Measurements from ENCODE around the gene FUBP3. TPM values are rescaled to one million over a fixed set of nuclear protein-coding genes. Genes with fewer than 3 reads are reported as not detected.

FUBP3 gene
- total RNA-seq, 4 donors from 2014 or later = 22.4 to 65.6 (median 38.6) TPM

DNA sequence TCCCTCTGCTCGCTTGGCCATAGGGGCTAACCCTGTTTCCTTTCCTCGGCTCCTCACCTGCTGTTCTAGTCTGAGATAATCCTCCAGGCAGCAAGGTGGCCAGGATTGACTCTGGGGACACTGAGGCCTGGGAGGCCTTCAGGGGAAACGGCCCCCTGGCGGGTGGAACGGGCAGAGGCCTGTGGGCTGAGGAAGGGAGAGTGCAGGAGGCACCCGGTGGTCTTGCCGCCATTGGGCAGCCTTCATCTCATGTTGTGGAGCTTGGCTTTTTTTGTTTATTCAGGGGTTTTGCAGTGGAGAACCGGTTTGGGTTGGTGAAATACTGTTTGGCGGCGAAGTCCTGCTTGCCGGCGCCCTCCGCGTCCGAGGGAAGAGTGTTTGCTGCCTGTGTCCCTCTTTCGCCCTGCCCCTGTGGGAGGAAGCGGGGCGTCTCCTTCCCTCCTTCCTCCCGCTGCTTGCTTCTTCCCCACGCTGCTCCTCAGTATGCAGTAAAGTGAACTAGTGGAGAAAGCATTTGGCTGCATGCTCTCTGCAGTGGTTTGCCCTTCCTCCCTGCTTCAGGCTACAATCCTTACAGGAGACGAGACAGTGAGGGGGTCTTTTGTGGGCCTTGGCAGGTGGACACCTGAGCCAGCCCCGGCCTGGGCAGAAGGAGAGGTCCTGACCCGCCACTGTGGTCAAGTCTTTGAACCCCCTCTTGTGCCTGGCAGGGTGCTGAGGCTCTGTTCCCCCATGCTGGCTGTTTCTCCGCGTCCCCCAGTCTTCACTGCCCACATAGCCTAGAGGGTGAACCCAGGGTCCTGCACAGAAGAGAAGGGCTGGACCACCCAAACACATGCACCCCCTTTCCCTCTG, 54.2 kb downstream of the FUBP3 start:
- no peaks in the 10 kb centered on the region for H3K27me3 ChIP-seq
- intact Hi-C loops (cut with DNase I; ENCODE audit: low total_unique reads) = no loop called here
- no peaks in the 10 kb centered on the region for H3K4me1 ChIP-seq
- H3K9me3 ChIP-seq = no peaks in the 10 kb centered on the region
- TF ChIP-seq, protein P1, sequence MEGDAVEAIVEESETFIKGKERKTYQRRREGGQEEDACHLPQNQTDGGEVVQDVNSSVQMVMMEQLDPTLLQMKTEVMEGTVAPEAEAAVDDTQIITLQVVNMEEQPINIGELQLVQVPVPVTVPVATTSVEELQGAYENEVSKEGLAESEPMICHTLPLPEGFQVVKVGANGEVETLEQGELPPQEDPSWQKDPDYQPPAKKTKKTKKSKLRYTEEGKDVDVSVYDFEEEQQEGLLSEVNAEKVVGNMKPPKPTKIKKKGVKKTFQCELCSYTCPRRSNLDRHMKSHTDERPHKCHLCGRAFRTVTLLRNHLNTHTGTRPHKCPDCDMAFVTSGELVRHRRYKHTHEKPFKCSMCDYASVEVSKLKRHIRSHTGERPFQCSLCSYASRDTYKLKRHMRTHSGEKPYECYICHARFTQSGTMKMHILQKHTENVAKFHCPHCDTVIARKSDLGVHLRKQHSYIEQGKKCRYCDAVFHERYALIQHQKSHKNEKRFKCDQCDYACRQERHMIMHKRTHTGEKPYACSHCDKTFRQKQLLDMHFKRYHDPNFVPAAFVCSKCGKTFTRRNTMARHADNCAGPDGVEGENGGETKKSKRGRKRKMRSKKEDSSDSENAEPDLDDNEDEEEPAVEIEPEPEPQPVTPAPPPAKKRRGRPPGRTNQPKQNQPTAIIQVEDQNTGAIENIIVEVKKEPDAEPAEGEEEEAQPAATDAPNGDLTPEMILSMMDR (IDR thresholded peaks at IDR 0.05) = no peak
- no peak for TF ChIP-seq POLR2A (IDR thresholded peaks at IDR 0.05)
- H3K36me3 ChIP-seq = no peaks in the 10 kb centered on the region
- no peak overlapping the region for H3K4me3 ChIP-seq
- H3K27ac ChIP-seq = no peak overlapping the region
- DNase-seq = no peak

GRCh38 chr9:130634191-130634768, 54.9 kb downstream of the FUBP3 start:
- H3K27me3 ChIP-seq = no peaks in the 10 kb centered on the region
- H3K36me3 ChIP-seq = no peaks in the 10 kb centered on the region
- no peak for DNase-seq
- intact Hi-C loops (cut with DNase I; ENCODE audit: low total_unique reads) = no loop called here
- H3K27ac ChIP-seq = no peak overlapping the region
- H3K4me3 ChIP-seq = no peak overlapping the region
- TF ChIP-seq POLR2A (IDR thresholded peaks at IDR 0.05) = no peak
- TF ChIP-seq, protein P1 (IDR thresholded peaks at IDR 0.05) = no peak
- no peaks in the 10 kb centered on the region for H3K4me1 ChIP-seq
- no peaks in the 10 kb centered on the region for H3K9me3 ChIP-seq

DNA sequence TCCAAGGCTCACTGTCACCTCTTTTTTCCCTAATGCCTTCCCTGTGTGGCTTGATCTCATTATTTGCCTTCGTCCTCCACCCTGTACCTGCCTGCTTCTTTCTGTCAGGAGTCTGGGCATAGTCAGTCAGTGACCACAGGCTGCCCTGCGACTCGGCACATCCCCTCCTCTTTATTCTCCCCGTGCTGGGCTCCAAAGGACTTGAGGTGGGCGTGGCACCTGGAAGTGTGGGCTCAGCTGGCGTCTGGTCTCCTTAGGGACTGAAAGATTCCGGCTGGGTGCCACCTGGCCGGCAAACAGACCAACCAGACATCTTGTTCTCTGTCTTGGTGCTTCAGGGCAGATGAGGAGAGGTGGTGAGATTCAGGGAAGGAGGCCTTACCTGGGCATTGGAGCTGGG, 55.4 kb downstream of the FUBP3 start:
- TF ChIP-seq, protein P1 (IDR thresholded peaks at IDR 0.05) = no peak
- TF ChIP-seq POLR2A (IDR thresholded peaks at IDR 0.05) = no peak
- Histone ChIP-seq H3K9me3 (no peaks in the 10 kb centered on the region), H3K4me1 (no peaks in the 10 kb centered on the region), H3K36me3 (no peaks in the 10 kb centered on the region), H3K27me3 (no peaks in the 10 kb centered on the region), H3K27ac (no peak overlapping the region), H3K4me3 (no peak overlapping the region)
- no peak for DNase-seq
- intact Hi-C loops (cut with DNase I; ENCODE audit: low total_unique reads) = no loop called here

DNA sequence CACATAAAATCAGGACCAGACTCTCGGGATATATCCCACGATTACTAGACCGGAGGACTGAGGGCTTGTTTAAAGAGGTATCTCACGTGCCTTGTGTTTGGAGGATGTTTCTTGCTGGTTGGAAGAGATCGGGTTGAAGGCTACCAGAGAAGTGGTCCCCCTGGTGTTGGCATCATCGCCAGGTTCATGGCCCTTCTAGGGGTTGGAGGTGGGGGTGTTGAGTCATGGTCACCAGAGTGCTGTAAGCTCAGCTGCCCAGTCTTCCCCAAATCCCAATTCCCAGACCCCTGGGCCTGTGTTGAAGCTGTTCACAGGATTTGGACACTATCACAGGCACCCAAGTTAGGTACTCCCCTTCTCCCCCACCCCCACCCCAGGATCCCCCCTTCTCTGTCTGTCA, 55.9 kb downstream of the FUBP3 start:
- Histone ChIP-seq H3K36me3 (no peaks in the 10 kb centered on the region), H3K9me3 (no peaks in the 10 kb centered on the region), H3K27me3 (no peaks in the 10 kb centered on the region), H3K4me3 (no peak overlapping the region), H3K27ac (no peak overlapping the region), H3K4me1 (no peaks in the 10 kb centered on the region)
- intact Hi-C loops (cut with DNase I; ENCODE audit: low total_unique reads) = no loop called here
- TF ChIP-seq, protein P1 (IDR thresholded peaks at IDR 0.05) = no peak
- no peak for TF ChIP-seq POLR2A (IDR thresholded peaks at IDR 0.05)
- no peak for DNase-seq

Measured in uterus (tissue), 4 donors.